ENCODE data around the gene KRT76.

The KRT76 gene

DNA sequence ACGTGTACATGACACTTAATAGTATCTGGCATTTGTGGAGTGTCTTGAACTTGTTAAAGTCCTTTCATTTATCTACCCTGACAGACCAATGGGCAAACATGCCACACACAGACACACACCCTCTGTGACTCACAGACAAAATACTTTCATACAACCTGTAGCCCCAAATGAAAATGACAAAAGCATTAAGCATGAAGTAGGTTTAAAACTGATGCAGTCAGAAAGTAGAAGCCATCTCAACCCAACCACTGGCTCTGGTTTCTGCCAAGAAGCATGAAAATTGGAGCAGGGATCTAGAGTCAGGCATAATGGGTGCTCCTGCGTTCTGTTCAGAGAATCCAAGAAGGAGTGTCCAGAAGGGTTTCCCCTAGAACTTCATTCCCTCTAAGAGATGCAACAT lies 50.7 kb downstream of the KRT76 start:
- no peak overlapping the region for H3K4me2 ChIP-seq (ENCODE audit: low read length)
- no peaks in the 10 kb centered on the region for H3K9me3 ChIP-seq (ENCODE audit: low read length)
- no peaks in the 10 kb centered on the region; the same call in 1 of the 2 replicates for H3K27me3 ChIP-seq (ENCODE audit: insufficient read depth, low read length)
- no peak overlapping the region for H3K9ac ChIP-seq (ENCODE audit: low read length)
- no peak overlapping the region for H3K4me3 ChIP-seq (ENCODE audit: low read depth, low read length, poor library complexity, severe bottlenecking)
- no peaks in the 10 kb centered on the region for H3K9me2 ChIP-seq (ENCODE audit: low read depth, low read length)
- no peaks in the 10 kb centered on the region for H3K4me1 ChIP-seq (ENCODE audit: insufficient read depth, low read length, severe bottlenecking)
- H4K20me1 ChIP-seq (ENCODE audit: insufficient read depth, low read length), result no peaks in the 10 kb centered on the region
- TF ChIP-seq, protein P1, sequence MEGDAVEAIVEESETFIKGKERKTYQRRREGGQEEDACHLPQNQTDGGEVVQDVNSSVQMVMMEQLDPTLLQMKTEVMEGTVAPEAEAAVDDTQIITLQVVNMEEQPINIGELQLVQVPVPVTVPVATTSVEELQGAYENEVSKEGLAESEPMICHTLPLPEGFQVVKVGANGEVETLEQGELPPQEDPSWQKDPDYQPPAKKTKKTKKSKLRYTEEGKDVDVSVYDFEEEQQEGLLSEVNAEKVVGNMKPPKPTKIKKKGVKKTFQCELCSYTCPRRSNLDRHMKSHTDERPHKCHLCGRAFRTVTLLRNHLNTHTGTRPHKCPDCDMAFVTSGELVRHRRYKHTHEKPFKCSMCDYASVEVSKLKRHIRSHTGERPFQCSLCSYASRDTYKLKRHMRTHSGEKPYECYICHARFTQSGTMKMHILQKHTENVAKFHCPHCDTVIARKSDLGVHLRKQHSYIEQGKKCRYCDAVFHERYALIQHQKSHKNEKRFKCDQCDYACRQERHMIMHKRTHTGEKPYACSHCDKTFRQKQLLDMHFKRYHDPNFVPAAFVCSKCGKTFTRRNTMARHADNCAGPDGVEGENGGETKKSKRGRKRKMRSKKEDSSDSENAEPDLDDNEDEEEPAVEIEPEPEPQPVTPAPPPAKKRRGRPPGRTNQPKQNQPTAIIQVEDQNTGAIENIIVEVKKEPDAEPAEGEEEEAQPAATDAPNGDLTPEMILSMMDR (IDR thresholded peaks at IDR 0.05; ENCODE audit: low read length), result no peak
- TF ChIP-seq EZH2 (IDR thresholded peaks at IDR 0.05; ENCODE audit: borderline replicate concordance, low read length), result no peak
- no peaks in the 10 kb centered on the region for H3K36me3 ChIP-seq (ENCODE audit: insufficient read depth, low read length)
- no peak overlapping the region for H2AFZ ChIP-seq (ENCODE audit: low read length)
- H3K79me2 ChIP-seq (ENCODE audit: insufficient read depth, low read length), result no peaks in the 10 kb centered on the region
- H3K27ac ChIP-seq (ENCODE audit: low read depth, low read length, poor library complexity, severe bottlenecking), result no peak overlapping the region
- H3F3A ChIP-seq (ENCODE audit: insufficient read depth, low read length), result no peaks in the 10 kb centered on the region

DNA sequence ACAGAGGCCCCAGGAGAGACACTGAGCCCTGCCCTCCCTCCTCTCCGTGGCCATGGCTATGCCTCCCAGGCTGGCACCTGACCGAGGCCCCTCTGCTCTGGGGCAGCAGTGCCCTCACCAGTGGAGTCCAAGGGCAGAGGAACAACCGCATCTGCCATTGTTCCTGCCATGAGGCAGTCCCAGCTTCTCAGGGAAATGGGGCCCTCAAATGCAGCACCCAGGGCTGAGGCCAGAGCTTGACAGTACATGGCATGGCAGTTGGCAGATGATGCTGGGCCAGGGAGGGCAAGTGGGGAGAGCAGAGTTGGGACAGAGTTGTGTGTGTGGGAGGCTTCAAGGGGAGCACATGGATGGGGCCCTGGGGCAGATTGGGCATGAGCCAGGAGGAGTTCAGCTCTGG lies 52.8 kb downstream of the KRT76 start:
- no peaks in the 10 kb centered on the region for H3K9me2 ChIP-seq (ENCODE audit: low read depth, low read length)
- no peaks in the 10 kb centered on the region for H3K4me1 ChIP-seq (ENCODE audit: insufficient read depth, low read length, severe bottlenecking)
- H3K9ac ChIP-seq (ENCODE audit: low read length), result no peak overlapping the region
- no peak overlapping the region for H3K4me2 ChIP-seq (ENCODE audit: low read length)
- no peaks in the 10 kb centered on the region for H4K20me1 ChIP-seq (ENCODE audit: insufficient read depth, low read length)
- H3F3A ChIP-seq (ENCODE audit: insufficient read depth, low read length), result no peaks in the 10 kb centered on the region
- H2AFZ ChIP-seq (ENCODE audit: low read length), result no peak overlapping the region
- H3K27ac ChIP-seq (ENCODE audit: low read depth, low read length, poor library complexity, severe bottlenecking), result no peak overlapping the region
- no peaks in the 10 kb centered on the region for H3K79me2 ChIP-seq (ENCODE audit: insufficient read depth, low read length)
- no peaks in the 10 kb centered on the region; the same call in 1 of the 2 replicates for H3K27me3 ChIP-seq (ENCODE audit: insufficient read depth, low read length)
- no peaks in the 10 kb centered on the region for H3K36me3 ChIP-seq (ENCODE audit: insufficient read depth, low read length)
- no peak overlapping the region for H3K4me3 ChIP-seq (ENCODE audit: low read depth, low read length, poor library complexity, severe bottlenecking)
- H3K9me3 ChIP-seq (ENCODE audit: low read length), result no peaks in the 10 kb centered on the region
- TF ChIP-seq, protein P1 (IDR thresholded peaks at IDR 0.05; ENCODE audit: low read length), result no peak
- TF ChIP-seq EZH2 (IDR thresholded peaks at IDR 0.05; ENCODE audit: borderline replicate concordance, low read length), result no peak

DNA sequence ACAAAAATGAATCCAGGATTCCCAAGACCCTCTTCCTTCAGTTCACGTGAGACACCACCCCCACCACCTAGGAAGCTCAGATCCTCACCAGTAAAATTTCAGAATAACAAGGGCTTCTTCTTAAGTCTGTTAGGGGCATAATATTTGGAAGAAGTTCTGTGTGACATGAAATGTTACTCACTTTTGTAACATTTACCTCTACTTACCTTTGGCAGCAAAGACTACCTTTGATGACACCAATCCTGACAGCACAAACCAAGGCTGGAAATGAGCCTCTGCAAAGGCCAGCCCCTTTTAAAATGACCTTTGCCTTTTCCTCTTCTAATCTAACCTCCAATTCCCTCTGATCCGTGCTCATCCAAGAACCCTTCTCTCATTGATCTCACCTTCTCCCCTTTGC lies 54.5 kb downstream of the KRT76 start:
- no peak overlapping the region for H3K4me2 ChIP-seq (ENCODE audit: low read length)
- no peaks in the 10 kb centered on the region for H3K27me3 ChIP-seq (ENCODE audit: insufficient read depth, low read length)
- no peak overlapping the region for H3K4me3 ChIP-seq (ENCODE audit: low read depth, low read length, poor library complexity, severe bottlenecking)
- no peak overlapping the region for H3K9ac ChIP-seq (ENCODE audit: low read length)
- H3K9me3 ChIP-seq (ENCODE audit: low read length), result no peaks in the 10 kb centered on the region
- no peaks in the 10 kb centered on the region for H3K36me3 ChIP-seq (ENCODE audit: insufficient read depth, low read length)
- no peak overlapping the region for H2AFZ ChIP-seq (ENCODE audit: low read length)
- H3K4me1 ChIP-seq (ENCODE audit: insufficient read depth, low read length, severe bottlenecking), result no peaks in the 10 kb centered on the region
- H4K20me1 ChIP-seq (ENCODE audit: insufficient read depth, low read length), result no peaks in the 10 kb centered on the region
- H3F3A ChIP-seq (ENCODE audit: insufficient read depth, low read length), result no peaks in the 10 kb centered on the region
- H3K27ac ChIP-seq (ENCODE audit: low read depth, low read length, poor library complexity, severe bottlenecking), result no peak overlapping the region
- no peaks in the 10 kb centered on the region for H3K9me2 ChIP-seq (ENCODE audit: low read depth, low read length)
- H3K79me2 ChIP-seq (ENCODE audit: insufficient read depth, low read length), result no peaks in the 10 kb centered on the region
- TF ChIP-seq EZH2 (IDR thresholded peaks at IDR 0.05; ENCODE audit: borderline replicate concordance, low read length), result no peak
- TF ChIP-seq, protein P1 (IDR thresholded peaks at IDR 0.05; ENCODE audit: low read length), result no peak
